ENCODE results near the gene ASB15.

ASB15 gene

DNA sequence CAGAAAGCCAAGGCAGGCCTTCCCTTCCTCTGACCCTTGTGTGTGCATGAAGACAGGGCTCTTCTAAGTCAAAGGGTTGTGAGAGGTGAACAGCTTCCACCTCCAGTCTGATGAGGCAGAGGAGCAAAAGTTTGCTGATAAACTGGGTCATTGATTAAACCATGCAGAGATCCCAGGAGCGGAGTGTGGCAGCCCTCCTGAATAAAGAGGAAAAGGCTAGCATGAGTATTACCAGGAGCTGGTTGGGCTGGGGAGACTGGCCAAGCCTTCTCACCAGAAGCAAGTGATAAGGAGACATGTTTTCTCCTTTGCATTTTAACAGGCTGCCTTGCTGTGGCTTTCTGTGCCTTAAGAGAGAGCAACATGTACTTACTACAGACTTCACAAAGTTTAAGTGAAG is 64.3 kb downstream of the ASB15 start:
- no peak for DNase-seq (ENCODE audit: low read depth)
- H3K4me3 ChIP-seq (ENCODE audit: low read length) = no peak overlapping the region
- TF ChIP-seq, protein P1, sequence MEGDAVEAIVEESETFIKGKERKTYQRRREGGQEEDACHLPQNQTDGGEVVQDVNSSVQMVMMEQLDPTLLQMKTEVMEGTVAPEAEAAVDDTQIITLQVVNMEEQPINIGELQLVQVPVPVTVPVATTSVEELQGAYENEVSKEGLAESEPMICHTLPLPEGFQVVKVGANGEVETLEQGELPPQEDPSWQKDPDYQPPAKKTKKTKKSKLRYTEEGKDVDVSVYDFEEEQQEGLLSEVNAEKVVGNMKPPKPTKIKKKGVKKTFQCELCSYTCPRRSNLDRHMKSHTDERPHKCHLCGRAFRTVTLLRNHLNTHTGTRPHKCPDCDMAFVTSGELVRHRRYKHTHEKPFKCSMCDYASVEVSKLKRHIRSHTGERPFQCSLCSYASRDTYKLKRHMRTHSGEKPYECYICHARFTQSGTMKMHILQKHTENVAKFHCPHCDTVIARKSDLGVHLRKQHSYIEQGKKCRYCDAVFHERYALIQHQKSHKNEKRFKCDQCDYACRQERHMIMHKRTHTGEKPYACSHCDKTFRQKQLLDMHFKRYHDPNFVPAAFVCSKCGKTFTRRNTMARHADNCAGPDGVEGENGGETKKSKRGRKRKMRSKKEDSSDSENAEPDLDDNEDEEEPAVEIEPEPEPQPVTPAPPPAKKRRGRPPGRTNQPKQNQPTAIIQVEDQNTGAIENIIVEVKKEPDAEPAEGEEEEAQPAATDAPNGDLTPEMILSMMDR (IDR thresholded peaks at IDR 0.05; ENCODE audit: insufficient read depth, low read depth, low read length, missing control alignments) = no peak

DNA sequence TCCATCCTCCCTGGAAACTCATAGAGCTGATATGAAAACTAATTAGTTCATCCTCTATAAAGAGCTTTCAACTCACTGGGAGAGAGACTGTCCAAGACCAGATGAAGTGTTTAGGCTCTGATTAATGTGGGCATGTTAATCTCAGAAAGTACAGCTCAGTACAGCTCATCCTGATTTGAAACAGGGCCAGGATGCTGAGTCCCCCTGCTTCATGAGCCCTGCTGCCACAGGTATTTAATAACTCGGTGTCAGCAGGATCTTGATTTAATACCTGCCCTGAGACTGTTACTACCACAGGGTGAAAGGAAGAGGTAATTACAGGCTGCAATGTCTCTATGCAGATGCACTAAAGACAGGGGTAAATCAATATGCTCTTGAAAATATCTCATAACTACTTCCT is 64.9 kb downstream of the ASB15 start:
- peak; percentile 54 for DNase-seq (ENCODE audit: low read depth)
- TF ChIP-seq, protein P1 (IDR thresholded peaks at IDR 0.05; ENCODE audit: insufficient read depth, low read depth, low read length, missing control alignments) = no peak
- H3K4me3 ChIP-seq (ENCODE audit: low read length) = no peak overlapping the region

- no peak overlapping the region for H3K4me3 ChIP-seq (ENCODE audit: low read length)
- DNase-seq (ENCODE audit: low read depth) = no peak
- TF ChIP-seq, protein P1 (IDR thresholded peaks at IDR 0.05; ENCODE audit: insufficient read depth, low read depth, low read length, missing control alignments) = no peak
Observed at GRCh38 chr7:123669485-123669884, 67.9 kb downstream of the ASB15 start.

GRCh38 chr7:123673137-123673732 is 71.6 kb downstream of the ASB15 start:
- TF ChIP-seq, protein P1 (IDR thresholded peaks at IDR 0.05; ENCODE audit: insufficient read depth, low read depth, low read length, missing control alignments) = no peak
- H3K4me3 ChIP-seq (ENCODE audit: low read length) = no peak overlapping the region
- peak; percentile 55 for DNase-seq (ENCODE audit: low read depth)

DNA sequence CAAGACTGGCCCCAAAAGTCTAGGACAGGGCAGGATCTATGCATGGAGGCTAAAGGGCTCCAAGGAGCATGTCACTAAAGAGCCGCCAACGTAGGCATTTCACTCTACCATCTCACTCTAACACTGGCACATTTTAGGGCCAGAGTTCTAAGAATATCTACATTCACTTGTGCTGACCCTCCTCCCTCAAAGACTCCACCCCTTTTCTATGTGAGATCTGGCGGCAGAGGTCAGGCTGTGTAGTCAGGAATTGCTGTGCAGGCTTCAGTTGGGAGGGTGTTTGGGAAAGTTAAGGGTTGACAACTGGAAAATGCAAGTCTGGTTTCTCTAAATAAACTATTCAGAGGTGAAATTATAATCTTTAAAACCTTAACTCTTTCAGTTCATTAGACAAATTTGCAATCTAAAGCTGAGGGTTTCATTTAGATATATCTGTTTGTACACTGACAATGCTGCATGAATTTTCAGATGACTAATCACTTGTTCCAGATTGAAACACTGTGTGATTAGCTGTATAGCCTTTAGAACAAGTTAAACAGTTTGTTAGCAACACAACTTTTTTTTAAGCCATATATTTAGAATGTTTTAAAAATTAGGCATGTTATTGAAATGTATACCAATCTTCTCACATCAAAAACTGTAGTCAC is 72.3 kb downstream of the ASB15 start:
- H3K4me3 ChIP-seq (ENCODE audit: low read length) = no peak overlapping the region
- TF ChIP-seq, protein P1 (IDR thresholded peaks at IDR 0.05; ENCODE audit: insufficient read depth, low read depth, low read length, missing control alignments) = no peak
- DNase-seq (ENCODE audit: low read depth) = peak; percentile 47

GRCh38 chr7:123674399-123675180 is 73.0 kb downstream of the ASB15 start:
- DNase-seq (ENCODE audit: low read depth) = peak; percentile 90
- H3K4me3 ChIP-seq (ENCODE audit: low read length) = no peak overlapping the region
- TF ChIP-seq, protein P1 (IDR thresholded peaks at IDR 0.05; ENCODE audit: insufficient read depth, low read depth, low read length, missing control alignments) = no peak

Data from epithelial cell of esophagus (primary cell).